Measurements from ENCODE around the gene TRIM47.

Gene TRIM47

GRCh38 chr17:75824666-75825065 is 53.7 kb downstream of the TRIM47 start:
- TF ChIP-seq TEAD4 (IDR thresholded peaks at IDR 0.05): no peak
- TF ChIP-seq, protein P1, sequence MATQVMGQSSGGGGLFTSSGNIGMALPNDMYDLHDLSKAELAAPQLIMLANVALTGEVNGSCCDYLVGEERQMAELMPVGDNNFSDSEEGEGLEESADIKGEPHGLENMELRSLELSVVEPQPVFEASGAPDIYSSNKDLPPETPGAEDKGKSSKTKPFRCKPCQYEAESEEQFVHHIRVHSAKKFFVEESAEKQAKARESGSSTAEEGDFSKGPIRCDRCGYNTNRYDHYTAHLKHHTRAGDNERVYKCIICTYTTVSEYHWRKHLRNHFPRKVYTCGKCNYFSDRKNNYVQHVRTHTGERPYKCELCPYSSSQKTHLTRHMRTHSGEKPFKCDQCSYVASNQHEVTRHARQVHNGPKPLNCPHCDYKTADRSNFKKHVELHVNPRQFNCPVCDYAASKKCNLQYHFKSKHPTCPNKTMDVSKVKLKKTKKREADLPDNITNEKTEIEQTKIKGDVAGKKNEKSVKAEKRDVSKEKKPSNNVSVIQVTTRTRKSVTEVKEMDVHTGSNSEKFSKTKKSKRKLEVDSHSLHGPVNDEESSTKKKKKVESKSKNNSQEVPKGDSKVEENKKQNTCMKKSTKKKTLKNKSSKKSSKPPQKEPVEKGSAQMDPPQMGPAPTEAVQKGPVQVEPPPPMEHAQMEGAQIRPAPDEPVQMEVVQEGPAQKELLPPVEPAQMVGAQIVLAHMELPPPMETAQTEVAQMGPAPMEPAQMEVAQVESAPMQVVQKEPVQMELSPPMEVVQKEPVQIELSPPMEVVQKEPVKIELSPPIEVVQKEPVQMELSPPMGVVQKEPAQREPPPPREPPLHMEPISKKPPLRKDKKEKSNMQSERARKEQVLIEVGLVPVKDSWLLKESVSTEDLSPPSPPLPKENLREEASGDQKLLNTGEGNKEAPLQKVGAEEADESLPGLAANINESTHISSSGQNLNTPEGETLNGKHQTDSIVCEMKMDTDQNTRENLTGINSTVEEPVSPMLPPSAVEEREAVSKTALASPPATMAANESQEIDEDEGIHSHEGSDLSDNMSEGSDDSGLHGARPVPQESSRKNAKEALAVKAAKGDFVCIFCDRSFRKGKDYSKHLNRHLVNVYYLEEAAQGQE (IDR thresholded peaks at IDR 0.05; ENCODE audit: low read depth): no peak
- TF ChIP-seq, protein P2, sequence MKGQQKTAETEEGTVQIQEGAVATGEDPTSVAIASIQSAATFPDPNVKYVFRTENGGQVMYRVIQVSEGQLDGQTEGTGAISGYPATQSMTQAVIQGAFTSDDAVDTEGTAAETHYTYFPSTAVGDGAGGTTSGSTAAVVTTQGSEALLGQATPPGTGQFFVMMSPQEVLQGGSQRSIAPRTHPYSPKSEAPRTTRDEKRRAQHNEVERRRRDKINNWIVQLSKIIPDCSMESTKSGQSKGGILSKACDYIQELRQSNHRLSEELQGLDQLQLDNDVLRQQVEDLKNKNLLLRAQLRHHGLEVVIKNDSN (IDR thresholded peaks at IDR 0.05): no peak
- TF ChIP-seq CREB1 (IDR thresholded peaks at IDR 0.05; ENCODE audit: low read depth): no peak
- TF ChIP-seq RAD21 (IDR thresholded peaks at IDR 0.05; ENCODE audit: low read depth): no peak
- no peak for TF ChIP-seq EP300 (IDR thresholded peaks at IDR 0.05; ENCODE audit: borderline replicate concordance)
- TF ChIP-seq YY1 (IDR thresholded peaks at IDR 0.05; ENCODE audit: low read depth): no peak
- no peak for TF ChIP-seq NFIC (IDR thresholded peaks at IDR 0.05)
- TF ChIP-seq TCF12 (IDR thresholded peaks at IDR 0.05; ENCODE audit: low read depth): no peak
- TF ChIP-seq CEBPB (IDR thresholded peaks at IDR 0.05): no peak
- no peak for TF ChIP-seq TAF1 (IDR thresholded peaks at IDR 0.05; ENCODE audit: low read depth)
- no peak for TF ChIP-seq FOXM1 (IDR thresholded peaks at IDR 0.05; ENCODE audit: borderline replicate concordance, low read depth)
- no peak for TF ChIP-seq ZBTB7A (IDR thresholded peaks at IDR 0.05; ENCODE audit: low read depth)
- TF ChIP-seq, protein P3, sequence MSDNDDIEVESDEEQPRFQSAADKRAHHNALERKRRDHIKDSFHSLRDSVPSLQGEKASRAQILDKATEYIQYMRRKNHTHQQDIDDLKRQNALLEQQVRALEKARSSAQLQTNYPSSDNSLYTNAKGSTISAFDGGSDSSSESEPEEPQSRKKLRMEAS (IDR thresholded peaks at IDR 0.05): no peak
- no peak for TF ChIP-seq EGR1 (IDR thresholded peaks at IDR 0.05)

Measured in Ishikawa (cell line).